Spleen (tissue), 11 donors: Measurements from ENCODE around the gene COL4A1. TPM values are rescaled to one million over a fixed set of nuclear protein-coding genes. Genes with fewer than 3 reads are reported as not detected.
"Not testable (repeated sequence)": the region's sequence is repeated elsewhere in the genome, so short reads cannot be mapped to it uniquely, and the experiment has no call there.

Experiments used
- DNase-seq: peaks from one replicate; pipeline ENCODE4 v3.0.0-alpha.2; 2020
- H3K27ac ChIP-seq, 8 donors: fragments of 200-600 bp; sonication (generic) in 7 of 8; 1 replicate in 4 of 8; 2 replicates in 4 of 8; pipeline versions ENCODE4 v1.5.0 to v1.8.0; 2016 to 2021; ENCODE audit warnings: inconsistent platforms in 4 of 8, mild to moderate bottlenecking in 4 of 8, moderate library complexity in 1 of 8
- H3K27me3 ChIP-seq, 7 donors: fragments of 200-600 bp; sonication (generic) in 6 of 7; replicated peaks in 1 of 7; 1 replicate in 4 of 7; 2 replicates in 3 of 7; pipeline versions ENCODE4 v1.5.0 to v1.8.0; 2016 to 2021; ENCODE audit warnings: inconsistent platforms in 3 of 7, mild to moderate bottlenecking in 1 of 7
- H3K36me3 ChIP-seq, 6 donors: fragments of 200-600 bp; sonication (generic) in 5 of 6; 1 replicate in 4 of 6; 2 replicates in 2 of 6; pipeline versions ENCODE4 v1.5.0 to v1.8.0; 2016 to 2021; ENCODE audit warnings: inconsistent platforms in 2 of 6
- H3K4me1 ChIP-seq, 6 donors: fragments of 200-600 bp; sonication (generic) in 5 of 6; 1 replicate in 3 of 6; 2 replicates in 3 of 6; pipeline versions ENCODE4 v1.5.0 to v1.8.0; 2016 to 2021; ENCODE audit warnings: inconsistent platforms in 3 of 6
- H3K4me3 ChIP-seq, 8 donors: fragments of 200-600 bp; sonication (generic) in 7 of 8; 1 replicate in 4 of 8; 2 replicates in 4 of 8; pipeline versions ENCODE4 v1.5.0 to v1.8.0; 2016 to 2021; ENCODE audit warnings: inconsistent platforms in 4 of 8, mild to moderate bottlenecking in 4 of 8, moderate library complexity in 2 of 8
- H3K9me3 ChIP-seq, 8 donors: fragments of 200-600 bp; sonication (generic) in 7 of 8; 1 replicate in 4 of 8; 2 replicates in 4 of 8; pipeline versions ENCODE4 v1.5.0 to v1.8.0; 2016 to 2021; ENCODE audit warnings: inconsistent platforms in 4 of 8
- CTCF ChIP-seq, 11 experiments: fragments of 200-600 bp in 7 of 11; fragments of 450-650 bp in 4 of 11; sonication (generic) in 4 of 11; IDR thresholded peaks in 8 of 11; conservative IDR thresholded peaks in 3 of 11; 1 replicate in 7 of 11; 2 replicates in 4 of 11; pipeline versions ENCODE4 v1.4.0 to v1.8.0; 2016 to 2021; ENCODE audit warnings: antibody characterized with exemption in 11 of 11, inconsistent platforms in 4 of 11, mild to moderate bottlenecking in 1 of 11
- POLR2A ChIP-seq, 3 donors: fragments of 450-650 bp; IDR thresholded peaks; one replicate each; pipeline ENCODE4 v1.5.1; 2017; ENCODE audit warnings: antibody characterized with exemption in 3 of 3, mild to moderate bottlenecking in 1 of 3
- POLR2AphosphoS5 ChIP-seq, 3 donors: sonication (generic); formaldehyde crosslinking; IDR thresholded peaks; one replicate each; pipeline ENCODE4 v1.5.1; 2017; ENCODE audit warnings: antibody characterized with exemption in 3 of 3
- WGBS, 5 donors: extraction: QIAGEN DNeasy Blood & Tissue Kit in 3 of 5; methylation state at CpG; one replicate each; pipeline versions ENCODE4 v1.1.5 to v1.1.7; 2013 to 2018; 5-methylcytosine and 5-hydroxymethylcytosine counted together
- intact Hi-C: fragments of 100-400 bp; cut with DNase I; formaldehyde crosslinking; loops from one replicate; pipeline ENCODE4 v1.15.0; 2023; ENCODE audit warnings: low total_unique reads
- polyA plus RNA-seq, 3 donors: library from polyadenylated mRNA; stranded (reverse); fragments of 200-250 nt; gene quantifications; one replicate each; pipeline ENCODE4 v1.2.1, GENCODE V29; 2013
- total RNA-seq, 7 donors: library from RNA; depleted of rRNA in 3 of 7; stranded (reverse); fragments of >200 nt in 3 of 7; fragmentation: NEBNext Ultra II Directional in 4 of 7; extraction: Animal tissue kit (Norgen Biotek cat#: 25700) in 4 of 7; gene quantifications; one replicate each; pipeline versions ENCODE4 v1.1.0 to v1.2.1, GENCODE V29; 2016 to 2021
- donor health status: healthy with polysubstance abuse.
- donor health status: DM: no; HTN: no; CAD: no; lungs with moderate emphysema.
- donor health status: DM: no; HTN: no; CAD: no.
- donor health status: Bipolar disorder and iron deficiency.
- donor health status: healthy.
- donor health status: DM: no; HTN: no; CAD: no.
- donor health status: DM: yes; HTN: yes; CAD: no.

COL4A1 gene
- total and polyA plus RNA-seq, 10 donors, result 37.9 to 959 (median 340) TPM

GRCh38 chr13:110314516-110315245 is 7.7 kb upstream of the COL4A1 start:
- WGBS, 5 donors, result 58 to 88% (median 81%) methylated on average over 18 of the region's 18 CpGs
- peak overlapping the region in 1 of 8 donors; percentile 12 for H3K4me3 ChIP-seq
- peaks cover under 1 to 61% (median 15%) of the 10 kb centered on the region in 6 donors for H3K4me1 ChIP-seq
- H3K27ac ChIP-seq, result peak overlapping the region in 2 of 8 donors; percentile 5 to 33
- DNase-seq, result no peak
- no peak for TF ChIP-seq CTCF (IDR thresholded peaks at IDR 0.05 in 8 of 11, conservative IDR thresholded peaks at IDR 0.05 in 3 of 11)
- peak in 1 of 3 donors; percentile 61 for TF ChIP-seq POLR2AphosphoS5 (IDR thresholded peaks at IDR 0.05)
- peaks cover 0 to 34% (median 0%) of the 10 kb centered on the region in 6 donors for H3K36me3 ChIP-seq
- H3K9me3 ChIP-seq, result no peaks in the 10 kb centered on the region
- H3K27me3 ChIP-seq, result peaks cover 0 to 44% (median 0%) of the 10 kb centered on the region in 7 donors
- intact Hi-C loops, result no loop called here

- Histone ChIP-seq H3K27ac (peak overlapping the region in 1 of 8 donors; percentile 33), H3K36me3 (peaks cover 0 to 34% (median 0%) of the 10 kb centered on the region in 6 donors), H3K4me1 (peaks cover 7 to 61% (median 19%) of the 10 kb centered on the region in 6 donors), H3K27me3 (peaks cover 0 to 54% (median 3%) of the 10 kb centered on the region in 7 donors), H3K4me3 (peak overlapping the region in 1 of 8 donors; percentile 12)
- H3K9me3 ChIP-seq, intact Hi-C loops, DNase-seq: not testable (repeated sequence)
- WGBS, 5 donors, result 61 to 83% (median 67%) methylated on average over 5 to 11 of the region's 16 CpGs
Observed at GRCh38 chr13:110313733-110314132, 6.8 kb upstream of the COL4A1 start.

GRCh38 chr13:110313261-110313660 is 6.3 kb upstream of the COL4A1 start:
- Histone ChIP-seq H3K36me3 (peaks cover 0 to 34% (median 0%) of the 10 kb centered on the region in 6 donors), H3K4me3 (peak overlapping the region in 3 of 8 donors; percentile 6 to 73 (median 10)), H3K27ac (peak overlapping the region in 3 of 8 donors; percentile 12 to 87 (median 84)), H3K27me3 (peaks cover 0 to 58% (median 5%) of the 10 kb centered on the region in 7 donors), H3K4me1 (peaks cover 7 to 64% (median 19%) of the 10 kb centered on the region in 6 donors)
- 60 to 89% (median 84%) methylated on average over 13 to 22 of the region's 29 CpGs for WGBS, 5 donors
- intact Hi-C loops, H3K9me3 ChIP-seq, DNase-seq: not testable (repeated sequence)

- Histone ChIP-seq H3K27me3 (peaks cover 0 to 61% (median 11%) of the 10 kb centered on the region in 7 donors), H3K4me1 (peaks cover 7 to 59% (median 19%) of the 10 kb centered on the region in 6 donors), H3K4me3 (peak overlapping the region in 6 of 8 donors; percentile 10 to 73 (median 38)), H3K27ac (peak overlapping the region in 6 of 8 donors; percentile 57 to 87 (median 77)), H3K36me3 (peaks cover 0 to 29% (median 0%) of the 10 kb centered on the region in 6 donors), H3K9me3 (no peaks in the 10 kb centered on the region)
- no peak for DNase-seq
- intact Hi-C loops, result no loop called here
- TF ChIP-seq POLR2AphosphoS5 (IDR thresholded peaks at IDR 0.05) (no peak), CTCF (IDR thresholded peaks at IDR 0.05 in 8 of 11, conservative IDR thresholded peaks at IDR 0.05 in 3 of 11) (no peak), POLR2A (IDR thresholded peaks at IDR 0.05) (no peak)
- WGBS, 5 donors, result 75 to 86% (median 83%) methylated on average over 4 of the region's 4 CpGs
Observed at GRCh38 chr13:110312339-110313031, 5.5 kb upstream of the COL4A1 start.
